ENCODE results near the gene DOK3. TPM values are rescaled to one million over a fixed set of nuclear protein-coding genes. Genes with fewer than 3 reads are reported as not detected.

The DOK3 gene
- polyA plus RNA-seq, 1 experiment = 0.50 TPM

- CTCF ChIA-PET = interaction anchor here (2.1 kb wide), 1 partner anchor 9 kb away, joined by 6 read pairs; no protein-coding TSS in a partner anchor
- no peak overlapping the region for H3K27ac ChIP-seq (ENCODE audit: low read depth, low read length)
- H3K9me3 ChIP-seq (ENCODE audit: control insufficient read depth, insufficient read depth, low read length) = no peaks in the 10 kb centered on the region
- H3K27me3 ChIP-seq (ENCODE audit: control insufficient read depth, insufficient read depth, low read length) = no peaks in the 10 kb centered on the region
- H3K4me3 ChIP-seq (ENCODE audit: low read depth, low read length) = no peak overlapping the region
- no peak for TF ChIP-seq CTCF (IDR thresholded peaks at IDR 0.05; ENCODE audit: low read depth, low read length)
- POLR2A ChIA-PET = no interaction called here
- DNase-seq (ENCODE audit: low read depth, low spot score) = no peak
Observed at GRCh38 chr5:177509991-177510566, 453 bp upstream of the DOK3 start.

GRCh38 chr5:177508837-177509236 lies 789 bp downstream of the DOK3 start:
- H3K27me3 ChIP-seq (ENCODE audit: control insufficient read depth, insufficient read depth, low read length) = no peaks in the 10 kb centered on the region
- H3K4me3 ChIP-seq (ENCODE audit: low read depth, low read length) = no peak overlapping the region
- DNase-seq (ENCODE audit: low read depth, low spot score) = no peak
- TF ChIP-seq CTCF (IDR thresholded peaks at IDR 0.05; ENCODE audit: low read depth, low read length) = no peak
- ChIA-PET POLR2A (interaction anchor here (0.9 to 1.0 kb wide), 2 partner anchors 11 to 13 kb away, joined by 3 to 5 read pairs; partner anchors contain the start of gene PDLIM7), CTCF (no interaction called here)
- H3K27ac ChIP-seq (ENCODE audit: low read depth, low read length) = no peak overlapping the region
- no peaks in the 10 kb centered on the region for H3K9me3 ChIP-seq (ENCODE audit: control insufficient read depth, insufficient read depth, low read length)

GRCh38 chr5:177508221-177508611 lies 1.4 kb downstream of the DOK3 start:
- no peaks in the 10 kb centered on the region for H3K9me3 ChIP-seq (ENCODE audit: control insufficient read depth, insufficient read depth, low read length)
- ChIA-PET CTCF (no interaction called here), POLR2A (interaction anchor here (0.7 to 1.1 kb wide), 3 partner anchors 8 to 11 kb away, joined by 4 to 5 read pairs (median 4); partner anchors contain the start of genes DDX41 and PDLIM7)
- no peak for DNase-seq (ENCODE audit: low read depth, low spot score)
- TF ChIP-seq CTCF (IDR thresholded peaks at IDR 0.05; ENCODE audit: low read depth, low read length) = no peak
- no peak overlapping the region for H3K27ac ChIP-seq (ENCODE audit: low read depth, low read length)
- H3K27me3 ChIP-seq (ENCODE audit: control insufficient read depth, insufficient read depth, low read length) = no peaks in the 10 kb centered on the region
- H3K4me3 ChIP-seq (ENCODE audit: low read depth, low read length) = no peak overlapping the region

GRCh38 chr5:177507596-177508220 lies 1.9 kb downstream of the DOK3 start:
- H3K9me3 ChIP-seq (ENCODE audit: control insufficient read depth, insufficient read depth, low read length) = no peaks in the 10 kb centered on the region
- H3K4me3 ChIP-seq (ENCODE audit: low read depth, low read length) = no peak overlapping the region
- H3K27me3 ChIP-seq (ENCODE audit: control insufficient read depth, insufficient read depth, low read length) = no peaks in the 10 kb centered on the region
- DNase-seq (ENCODE audit: low read depth, low spot score) = no peak
- POLR2A ChIA-PET = interaction anchor here (0.7 to 1.6 kb wide), 3 partner anchors 9 to 21 kb away, joined by 4 to 10 read pairs (median 4); partner anchors contain the start of genes DDX41 and PDLIM7
- no peak overlapping the region for H3K27ac ChIP-seq (ENCODE audit: low read depth, low read length)
- CTCF ChIA-PET = interaction anchor here (0.7 to 1.0 kb wide), 2 partner anchors 8 to 198 kb away, joined by 4 to 5 read pairs; no protein-coding TSS in a partner anchor
- no peak for TF ChIP-seq CTCF (IDR thresholded peaks at IDR 0.05; ENCODE audit: low read depth, low read length)

- Histone ChIP-seq H3K27me3 (ENCODE audit: control insufficient read depth, insufficient read depth, low read length) (no peaks in the 10 kb centered on the region), H3K27ac (ENCODE audit: low read depth, low read length) (no peak overlapping the region), H3K9me3 (ENCODE audit: control insufficient read depth, insufficient read depth, low read length) (no peaks in the 10 kb centered on the region), H3K4me3 (ENCODE audit: low read depth, low read length) (no peak overlapping the region)
- ChIA-PET POLR2A (interaction anchor here (1.1 to 1.6 kb wide), 2 partner anchors 10 to 21 kb away, joined by 4 to 10 read pairs; partner anchors contain the start of gene PDLIM7), CTCF (interaction anchor here (0.7 to 1.0 kb wide), 4 partner anchors 8 to 198 kb away, joined by 4 to 6 read pairs (median 5); no protein-coding TSS in a partner anchor)
- no peak for DNase-seq (ENCODE audit: low read depth, low spot score)
- peak; percentile 30 for TF ChIP-seq CTCF (IDR thresholded peaks at IDR 0.05; ENCODE audit: low read depth, low read length)
Observed at GRCh38 chr5:177507165-177507564, 2.5 kb downstream of the DOK3 start.

All from AG04450 (cell line).